SIG-M5 treated with dmso at 0.1 percent for 504 hours (cell line): Measurements from ENCODE around the gene AGFG2.

Source experiments
- DNase-seq: peaks from one replicate; lab custom pipeline; 2025; ENCODE audit not compliant: unreplicated experiment; lab: John Stamatoyannopoulos, UW

Gene AGFG2

GRCh38 chr7:100584683-100585510, 45.9 kb downstream of the AGFG2 start:
- DNase-seq: no peak

- DNase-seq: no peak
Observed at GRCh38 chr7:100585511-100586265, 46.7 kb downstream of the AGFG2 start, which contains the start of gene LRCH4. Gene LRCH4 (minus strand): TSS chr7:100586129. CDS start chr7:100586100, 29 bp downstream.

- peak; percentile 99 for DNase-seq
Observed at GRCh38 chr7:100586266-100587025, 47.4 kb downstream of the AGFG2 start, which contains the start of gene FBXO24. Gene FBXO24 (plus strand): TSS chr7:100586328. CDS start chr7:100586626, 298 bp downstream.

GRCh38 chr7:100588438-100588837, 49.4 kb downstream of the AGFG2 start:
- peak; percentile 20 for DNase-seq

- no peak for DNase-seq
Observed at GRCh38 chr7:100589341-100589947, 50.4 kb downstream of the AGFG2 start.

- no peak for DNase-seq
Observed at GRCh38 chr7:100590077-100590737, 51.2 kb downstream of the AGFG2 start.

- DNase-seq: no peak
Observed at GRCh38 chr7:100591596-100591995, 52.6 kb downstream of the AGFG2 start.

GRCh38 chr7:100595188-100595587, 56.2 kb downstream of the AGFG2 start:
- no peak for DNase-seq

GRCh38 chr7:100598425-100598824, 59.4 kb downstream of the AGFG2 start:
- no peak for DNase-seq

- no peak for DNase-seq
Observed at GRCh38 chr7:100599911-100600729, 61.1 kb downstream of the AGFG2 start.

- no peak for DNase-seq
Observed at GRCh38 chr7:100600730-100601038, 61.7 kb downstream of the AGFG2 start.

- no peak for DNase-seq
Observed at GRCh38 chr7:100602889-100603725, 64.1 kb downstream of the AGFG2 start.

GRCh38 chr7:100603726-100604027, 64.7 kb downstream of the AGFG2 start:
- DNase-seq: no peak

- DNase-seq: peak; percentile 67
Observed at GRCh38 chr7:100604028-100604975, 65.3 kb downstream of the AGFG2 start.

- peak; percentile 18 for DNase-seq
Observed at GRCh38 chr7:100604976-100605911, 66.2 kb downstream of the AGFG2 start.

GRCh38 chr7:100606313-100606712, 67.3 kb downstream of the AGFG2 start:
- no peak for DNase-seq

- DNase-seq: no peak
Observed at GRCh38 chr7:100607111-100607510, 68.1 kb downstream of the AGFG2 start.
